Adrenal gland (tissue), 12 donors: ENCODE measurements around the gene SAV1. TPM values are rescaled to one million over a fixed set of nuclear protein-coding genes. Genes with fewer than 3 reads are reported as not detected.

Experiments
- DNase-seq, 7 donors: peaks; one replicate each; pipeline ENCODE4 v3.0.0-alpha.2; 2019 to 2020
- H3K27ac ChIP-seq, 5 donors: fragments of 200-600 bp; sonication (generic) in 4 of 5; 1 replicate in 3 of 5; 2 replicates in 2 of 5; pipeline versions ENCODE4 v1.5.1 to v1.8.0; 2016 to 2020; ENCODE audit warnings: mild to moderate bottlenecking in 1 of 5
- H3K27me3 ChIP-seq: fragments of 200-600 bp; 2 replicates; pipeline ENCODE4 v1.8.0; 2021
- H3K36me3 ChIP-seq, 2 donors: fragments of 200-600 bp; replicated peaks in 1 of 2; 1 replicate in 1 of 2; 2 replicates in 1 of 2; pipeline versions ENCODE4 v1.5.1 to v1.8.0; 2018 to 2022
- H3K4me1 ChIP-seq, 2 donors: fragments of 200-600 bp; replicated peaks in 1 of 2; 1 replicate in 1 of 2; 2 replicates in 1 of 2; pipeline versions ENCODE4 v1.5.1 to v1.8.0; 2018 to 2021
- H3K4me3 ChIP-seq, 4 donors: fragments of 200-600 bp; sonication (generic) in 3 of 4; one replicate each; pipeline ENCODE4 v1.5.1; 2016 to 2018
- H3K9me3 ChIP-seq, 3 donors: fragments of 200-600 bp; sonication (generic) in 1 of 3; replicated peaks in 1 of 3; 1 replicate in 2 of 3; 2 replicates in 1 of 3; pipeline versions ENCODE4 v1.5.1 to v1.8.0; 2016 to 2021
- POLR2A ChIP-seq, 2 donors: fragments of 450-650 bp; IDR thresholded peaks; one replicate each; pipeline ENCODE4 v1.6.1; 2017; ENCODE audit warnings: antibody characterized with exemption in 2 of 2, mild to moderate bottlenecking in 2 of 2, moderate library complexity in 1 of 2
- WGBS, 4 donors: extraction: QIAGEN DNeasy Blood & Tissue Kit in 2 of 4; methylation state at CpG; one replicate each; pipeline versions ENCODE4 v1.1.5 to v1.1.7; 2013 to 2017; 5-methylcytosine and 5-hydroxymethylcytosine counted together
- intact Hi-C, 2 donors: fragments of 100-400 bp; cut with DNase I; formaldehyde crosslinking; loops; one replicate each; pipeline versions ENCODE4 v1.14.1 to v1.15.0; 2022 to 2023
- polyA plus RNA-seq, 3 donors: library from polyadenylated mRNA; stranded (reverse); fragments of 200-250 nt in 2 of 3; fragments of 350-450 nt in 1 of 3; fragmentation: Illumina TruSeq in 1 of 3; extraction: RNeasy Lipid Tissue Mini Kit (QIAGEN cat#74804) in 1 of 3; gene quantifications; one replicate each; pipeline ENCODE4 v1.2.3, GENCODE V29; 2013 to 2014
- total RNA-seq, 9 donors: library from RNA; depleted of rRNA in 4 of 9; stranded (reverse); fragments of >200 nt in 4 of 9; fragments of 120-200 nt in 1 of 9; fragmentation: NEBNext Ultra II Directional in 1 of 9; extraction: Animal tissue kit (Norgen Biotek cat#: 25700) in 1 of 9; gene quantifications; one replicate each; pipeline versions ENCODE4 v1.1.0 to v1.2.4, GENCODE V29; 2013 to 2023
- TF ChIP-seq, protein P1 (sequence below), 6 experiments: fragments of 450-650 bp in 4 of 6; fragments of 200-600 bp in 2 of 6; sonication (generic) in 1 of 6; IDR thresholded peaks; 1 replicate in 5 of 6; 2 replicates in 1 of 6; pipeline versions ENCODE4 v1.5.1 to v1.8.0; 2016 to 2021; ENCODE audit warnings: antibody characterized with exemption in 6 of 6, mild to moderate bottlenecking in 2 of 6, moderate library complexity in 1 of 6
- donor health status: healthy with polysubstance abuse.
- donor health status: Bipolar disorder and iron deficiency.
- donor health status: DM: yes; HTN: yes; CAD: no.
- donor health status: DM: no; HTN: no; CAD: no.
- donor health status: DM: no; HTN: no; CAD: no.
- donor health status: DM: yes; HTN: yes; CAD: no.

SAV1 gene
- total and polyA plus RNA-seq, 12 donors, result 14.8 to 39.2 (median 26.9) TPM

DNA sequence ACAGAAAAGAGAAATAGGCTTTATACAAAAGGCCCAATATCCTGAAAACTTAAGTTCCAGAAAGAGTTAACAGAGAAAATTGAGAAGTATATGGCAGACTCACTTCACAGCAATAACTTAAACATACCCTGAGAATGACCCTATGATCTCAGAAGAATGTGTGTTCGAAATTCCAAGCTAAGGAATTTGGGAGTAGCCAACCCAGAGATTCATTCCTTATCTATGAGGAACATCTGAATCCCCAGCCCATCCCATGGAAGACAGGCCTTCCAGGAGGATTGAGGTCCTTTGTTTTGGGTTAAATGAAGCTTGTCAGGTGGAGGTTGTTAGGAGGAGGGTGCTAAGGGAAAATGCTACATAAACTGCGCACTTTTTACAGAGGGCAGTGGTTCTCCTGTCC lies 7.5 kb upstream of the SAV1 start:
- Histone ChIP-seq H3K4me3 (no peak overlapping the region), H3K4me1 (peaks cover 7 to 22% of the 10 kb centered on the region in 2 donors), H3K36me3 (no peaks in the 10 kb centered on the region), H3K27me3 (no peaks in the 10 kb centered on the region), H3K27ac (no peak overlapping the region), H3K9me3 (no peaks in the 10 kb centered on the region)
- DNase-seq, result no peak
- WGBS, 4 donors, result 71 to 89% (median 80%) methylated on average over 2 of the region's 2 CpGs
- intact Hi-C loops, result no loop called here
- TF ChIP-seq, protein P1, sequence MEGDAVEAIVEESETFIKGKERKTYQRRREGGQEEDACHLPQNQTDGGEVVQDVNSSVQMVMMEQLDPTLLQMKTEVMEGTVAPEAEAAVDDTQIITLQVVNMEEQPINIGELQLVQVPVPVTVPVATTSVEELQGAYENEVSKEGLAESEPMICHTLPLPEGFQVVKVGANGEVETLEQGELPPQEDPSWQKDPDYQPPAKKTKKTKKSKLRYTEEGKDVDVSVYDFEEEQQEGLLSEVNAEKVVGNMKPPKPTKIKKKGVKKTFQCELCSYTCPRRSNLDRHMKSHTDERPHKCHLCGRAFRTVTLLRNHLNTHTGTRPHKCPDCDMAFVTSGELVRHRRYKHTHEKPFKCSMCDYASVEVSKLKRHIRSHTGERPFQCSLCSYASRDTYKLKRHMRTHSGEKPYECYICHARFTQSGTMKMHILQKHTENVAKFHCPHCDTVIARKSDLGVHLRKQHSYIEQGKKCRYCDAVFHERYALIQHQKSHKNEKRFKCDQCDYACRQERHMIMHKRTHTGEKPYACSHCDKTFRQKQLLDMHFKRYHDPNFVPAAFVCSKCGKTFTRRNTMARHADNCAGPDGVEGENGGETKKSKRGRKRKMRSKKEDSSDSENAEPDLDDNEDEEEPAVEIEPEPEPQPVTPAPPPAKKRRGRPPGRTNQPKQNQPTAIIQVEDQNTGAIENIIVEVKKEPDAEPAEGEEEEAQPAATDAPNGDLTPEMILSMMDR (IDR thresholded peaks at IDR 0.05), result no peak
- TF ChIP-seq POLR2A (IDR thresholded peaks at IDR 0.05), result no peak

- H3K36me3 ChIP-seq, result no peaks in the 10 kb centered on the region
- WGBS, 4 donors, result 83 to 86% (median 85%) methylated on average over 6 of the region's 6 CpGs
- H3K4me3 ChIP-seq, result no peak overlapping the region
- TF ChIP-seq, protein P1 (IDR thresholded peaks at IDR 0.05), result no peak
- TF ChIP-seq POLR2A (IDR thresholded peaks at IDR 0.05), result no peak
- peaks cover 0 to 18% of the 10 kb centered on the region in 2 donors for H3K4me1 ChIP-seq
- no peaks in the 10 kb centered on the region for H3K27me3 ChIP-seq
- no peak overlapping the region for H3K27ac ChIP-seq
- intact Hi-C loops, result no loop called here
- no peaks in the 10 kb centered on the region for H3K9me3 ChIP-seq
- no peak for DNase-seq
Observed at GRCh38 chr14:50670866-50671256, 2.8 kb upstream of the SAV1 start.

- Histone ChIP-seq H3K4me1 (peaks cover 0 to 23% of the 10 kb centered on the region in 2 donors), H3K36me3 (no peaks in the 10 kb centered on the region), H3K27ac (no peak overlapping the region), H3K4me3 (no peak overlapping the region), H3K9me3 (no peaks in the 10 kb centered on the region), H3K27me3 (no peaks in the 10 kb centered on the region)
- WGBS, 4 donors, result 86 to 93% (median 91%) methylated on average over 10 of the region's 10 CpGs
- intact Hi-C loops, result no loop called here
- no peak for DNase-seq
- TF ChIP-seq, protein P1 (IDR thresholded peaks at IDR 0.05), result no peak
- no peak for TF ChIP-seq POLR2A (IDR thresholded peaks at IDR 0.05)
Observed at GRCh38 chr14:50670196-50670865, 2.2 kb upstream of the SAV1 start.

DNA sequence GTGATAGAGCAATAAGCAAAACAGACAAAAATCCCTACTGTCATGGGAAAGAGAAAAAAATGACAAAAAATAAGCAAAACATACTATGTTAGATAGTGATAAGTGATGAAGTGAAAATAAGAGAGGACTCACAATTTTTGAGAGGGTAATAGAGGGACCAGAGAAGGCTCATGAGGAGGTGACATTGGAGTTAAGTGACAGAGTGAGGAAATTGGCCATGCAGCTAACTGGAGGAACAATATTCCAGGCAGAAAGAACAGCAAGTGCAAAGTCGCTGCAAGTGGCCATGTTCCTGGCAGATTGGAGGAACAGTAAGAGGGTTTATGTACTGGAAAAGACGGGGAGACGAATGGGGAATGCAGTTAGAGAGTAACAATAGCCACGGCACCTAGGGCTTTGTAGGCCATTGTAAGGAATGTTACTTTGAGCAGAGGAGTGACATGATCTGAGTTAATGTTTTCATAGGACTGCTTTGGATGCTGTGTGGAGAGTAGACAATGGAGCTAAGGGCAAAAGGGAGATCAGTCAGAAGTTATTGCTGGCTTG lies 1.4 kb upstream of the SAV1 start:
- TF ChIP-seq, protein P1 (IDR thresholded peaks at IDR 0.05), result no peak
- H3K4me3 ChIP-seq, result no peak overlapping the region
- intact Hi-C loops, result no loop called here
- 90 to 96% (median 92%) methylated on average over 4 of the region's 4 CpGs for WGBS, 4 donors
- peaks cover 0 to 3% of the 10 kb centered on the region in 2 donors for H3K36me3 ChIP-seq
- no peak overlapping the region for H3K27ac ChIP-seq
- peaks cover 3 to 23% of the 10 kb centered on the region in 2 donors for H3K4me1 ChIP-seq
- no peaks in the 10 kb centered on the region for H3K9me3 ChIP-seq
- H3K27me3 ChIP-seq, result no peaks in the 10 kb centered on the region
- DNase-seq, result no peak
